GM18520 (cell line): ENCODE data around the gene C17orf50.

Experiments used
- ATAC-seq: cut with Tn5 transposase; IDR thresholded peaks from one replicate; pipeline ENCODE4 v1.9.1; 2021; ENCODE audit not compliant: unreplicated experiment

The C17orf50 gene

GRCh38 chr17:35780950-35781349 is 20.3 kb downstream of the C17orf50 start:
- no peak for ATAC-seq

DNA sequence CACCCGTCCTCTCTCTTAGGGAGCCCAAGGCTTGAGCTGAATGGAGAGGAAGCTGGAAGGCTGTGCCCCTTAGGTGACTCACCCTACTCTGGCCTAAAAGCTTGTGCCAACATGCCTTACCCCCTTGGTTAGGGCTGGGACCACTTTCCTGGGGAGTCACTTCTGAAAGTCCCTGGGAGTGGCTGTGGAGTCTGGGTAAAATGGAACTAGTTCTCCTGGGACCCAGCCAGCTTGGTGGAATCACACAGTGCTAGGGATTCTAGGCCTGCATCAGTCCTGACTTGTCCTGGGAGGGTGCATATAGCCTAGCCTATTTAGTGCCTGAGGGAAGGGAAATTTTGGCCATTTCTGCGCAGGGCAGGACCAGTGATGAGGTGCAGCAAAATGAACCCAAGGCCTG is 24.2 kb downstream of the C17orf50 start:
- ATAC-seq: no peak

GRCh38 chr17:35786941-35787432 is 26.3 kb downstream of the C17orf50 start:
- no peak for ATAC-seq

DNA sequence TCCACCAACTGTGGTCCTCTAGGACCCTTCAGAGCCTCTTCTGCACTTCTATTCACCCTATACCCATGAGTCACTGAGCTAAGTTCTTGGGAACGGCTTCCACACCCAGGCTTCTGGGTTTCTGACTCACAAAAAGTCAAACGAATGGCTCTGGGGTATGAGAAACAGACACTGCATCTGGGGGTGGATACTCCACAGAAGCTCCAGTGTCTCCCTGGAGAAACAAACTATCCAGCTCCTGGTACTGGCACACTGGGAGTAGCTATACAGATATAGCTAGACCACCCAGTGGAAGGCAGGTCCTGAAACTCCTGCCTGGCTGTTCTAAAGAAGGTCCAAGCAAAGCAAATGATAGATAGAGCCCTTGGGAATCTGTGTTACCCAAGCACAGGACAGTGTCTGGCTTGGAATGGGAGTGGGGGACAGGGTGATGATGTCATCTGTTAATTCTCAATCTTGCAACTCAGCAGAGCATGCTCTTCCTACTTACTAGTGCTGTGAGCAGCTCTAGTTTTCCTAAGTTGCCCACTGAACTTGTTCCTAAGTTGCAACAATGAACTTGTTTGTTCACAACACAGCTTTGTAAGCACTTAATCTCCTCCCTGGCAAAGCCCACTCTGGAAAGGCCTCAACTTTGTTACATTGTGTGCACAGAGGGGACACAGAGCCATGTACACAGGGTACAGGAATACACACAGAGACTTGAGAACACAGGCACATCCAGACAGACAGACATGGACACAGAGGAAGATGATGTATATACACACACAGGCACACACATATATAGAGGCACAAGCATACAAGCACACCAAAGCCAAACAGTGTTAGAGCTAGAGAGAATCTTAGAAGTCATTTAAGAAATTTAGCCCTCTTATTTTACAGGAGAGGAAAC is 28.0 kb downstream of the C17orf50 start:
- no peak for ATAC-seq

DNA sequence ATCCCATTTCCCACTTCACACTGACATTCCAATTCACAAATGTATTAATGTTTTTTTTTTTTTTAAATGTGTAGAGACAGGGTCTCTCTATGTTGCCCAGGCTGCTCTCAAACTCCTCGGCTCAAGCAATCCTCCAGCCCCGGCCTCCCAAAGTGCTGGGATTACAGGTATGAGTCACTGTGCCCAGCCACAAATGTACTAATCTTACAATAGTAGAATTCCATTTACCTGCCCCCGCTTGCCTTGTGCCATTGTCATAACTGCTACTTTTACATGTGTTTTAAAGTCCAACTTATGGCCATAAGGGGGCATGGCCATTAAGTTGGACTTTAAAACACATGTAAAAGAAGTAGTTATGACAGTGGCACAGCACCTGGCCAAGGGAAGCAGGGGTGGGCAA is 30.2 kb downstream of the C17orf50 start:
- no peak for ATAC-seq

GRCh38 chr17:35791681-35792350 is 31.1 kb downstream of the C17orf50 start:
- no peak for ATAC-seq

DNA sequence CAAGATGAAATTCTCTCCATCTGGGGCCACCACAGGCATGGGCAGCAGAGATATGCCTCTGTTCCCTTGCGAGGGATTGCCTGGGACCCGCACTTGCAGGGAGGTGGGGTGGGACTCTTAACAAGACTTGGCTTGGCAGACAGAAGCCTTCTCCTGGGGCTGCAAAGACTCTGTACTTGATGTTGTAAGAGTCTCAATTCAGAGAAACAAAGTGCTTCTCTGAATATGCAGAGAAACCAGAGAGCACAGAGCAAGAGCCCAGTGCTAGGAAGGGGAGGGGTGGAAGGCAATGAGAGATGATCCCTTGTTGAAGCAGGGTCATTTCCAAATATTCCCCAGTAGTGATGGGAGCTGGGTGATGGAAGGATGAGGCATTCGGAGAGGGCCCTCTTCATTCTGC is 32.6 kb downstream of the C17orf50 start:
- no peak for ATAC-seq

DNA sequence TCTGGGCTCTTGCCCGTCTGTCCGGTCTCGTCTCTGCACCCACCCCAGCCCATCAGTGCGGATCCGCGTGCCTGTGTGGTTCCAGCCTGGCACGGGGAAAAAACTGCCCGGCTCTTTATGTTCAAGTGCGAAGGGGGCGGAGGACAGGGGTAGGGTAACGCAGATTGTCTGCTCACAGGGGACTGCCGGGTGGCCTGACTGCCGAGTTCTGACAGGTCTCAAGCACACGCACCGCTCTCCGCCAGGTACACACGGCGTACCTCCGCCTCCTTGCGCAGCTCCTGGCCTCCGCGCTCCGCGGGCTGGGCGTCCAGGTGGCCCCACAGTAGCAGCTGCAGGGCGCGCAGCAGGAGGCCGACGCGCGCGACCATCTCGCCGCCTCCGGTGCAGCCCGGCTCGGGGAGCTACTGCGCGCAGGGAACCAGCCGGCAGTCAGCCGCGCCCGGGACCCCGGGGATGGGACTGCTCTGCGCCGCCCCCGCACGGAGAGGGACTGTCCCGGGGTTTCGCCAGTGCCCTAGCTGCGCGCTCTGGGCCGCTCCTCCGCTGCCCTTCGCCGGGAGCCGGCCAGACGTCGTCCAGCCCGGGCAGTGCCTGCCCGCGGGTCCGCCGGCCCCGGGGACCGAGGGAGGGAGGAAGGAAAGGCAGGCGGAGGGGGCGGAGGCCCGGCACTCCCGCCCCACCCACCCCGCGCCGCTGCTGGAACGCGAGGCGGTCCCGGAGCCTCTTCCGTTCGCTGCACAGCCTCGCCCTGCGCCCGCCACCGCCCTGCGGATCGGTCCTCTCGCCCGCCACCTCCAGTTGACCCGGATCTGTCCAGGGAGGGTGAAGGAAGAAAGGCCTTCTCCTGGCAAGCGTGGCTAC is 34.6 kb downstream of the C17orf50 start, which contains the start of gene MMP28:
Gene MMP28 (minus strand): TSS at position 635 of the 864 bp plus-strand sequence. CDS start 264 bp downstream, at position 371.
- no peak for ATAC-seq

DNA sequence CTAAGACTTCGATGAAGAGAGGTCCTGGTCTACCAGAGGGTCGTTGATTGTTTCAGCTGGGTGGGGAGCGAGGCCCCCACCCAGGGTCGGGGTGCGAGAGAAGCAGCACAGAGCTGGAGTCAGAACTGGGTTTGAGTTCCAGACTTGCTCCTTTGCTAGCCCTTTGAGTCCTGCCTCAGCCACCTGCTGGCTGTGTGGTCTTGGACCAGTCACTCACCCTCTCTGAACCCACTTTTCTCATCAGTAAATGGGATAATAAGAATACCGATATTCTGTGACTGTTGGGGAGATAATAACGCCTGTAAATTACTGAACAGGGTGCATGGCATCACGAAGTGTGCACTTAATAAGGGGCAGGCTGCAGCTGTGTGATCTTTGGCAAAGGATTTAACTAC is 35.2 kb downstream of the C17orf50 start:
- ATAC-seq: no peak

GRCh38 chr17:35796942-35797341 is 36.3 kb downstream of the C17orf50 start:
- ATAC-seq: no peak

DNA sequence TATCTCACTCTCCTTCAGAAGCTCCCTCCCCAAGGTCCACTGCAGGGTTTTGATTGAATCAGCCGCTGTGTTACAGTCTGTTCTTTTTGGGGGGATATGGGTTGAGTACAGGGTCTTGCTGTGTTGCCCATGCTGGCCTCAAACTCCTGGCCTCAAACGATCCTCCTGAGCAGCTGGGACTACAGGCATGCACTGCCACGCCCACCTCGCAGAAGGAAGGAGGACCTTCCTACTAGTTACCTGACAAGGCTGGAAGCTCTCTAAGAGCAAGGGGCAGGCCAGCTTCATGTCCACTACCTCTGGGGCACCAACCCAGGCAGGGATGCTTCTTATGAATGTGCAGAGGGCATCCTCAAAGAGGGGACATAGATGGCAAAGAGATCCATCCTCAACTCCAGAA is 36.7 kb downstream of the C17orf50 start:
- ATAC-seq: no peak

GRCh38 chr17:35797918-35798317 is 37.2 kb downstream of the C17orf50 start:
- ATAC-seq: no peak

GRCh38 chr17:35799942-35800341 is 39.3 kb downstream of the C17orf50 start:
- no peak for ATAC-seq

- no peak for ATAC-seq
Measured at GRCh38 chr17:35801583-35802224, 41.0 kb downstream of the C17orf50 start.

- ATAC-seq: no peak
Measured at GRCh38 chr17:35804658-35805192, 44.0 kb downstream of the C17orf50 start.

- ATAC-seq: no peak
Measured at GRCh38 chr17:35807371-35808144, 46.9 kb downstream of the C17orf50 start.

DNA sequence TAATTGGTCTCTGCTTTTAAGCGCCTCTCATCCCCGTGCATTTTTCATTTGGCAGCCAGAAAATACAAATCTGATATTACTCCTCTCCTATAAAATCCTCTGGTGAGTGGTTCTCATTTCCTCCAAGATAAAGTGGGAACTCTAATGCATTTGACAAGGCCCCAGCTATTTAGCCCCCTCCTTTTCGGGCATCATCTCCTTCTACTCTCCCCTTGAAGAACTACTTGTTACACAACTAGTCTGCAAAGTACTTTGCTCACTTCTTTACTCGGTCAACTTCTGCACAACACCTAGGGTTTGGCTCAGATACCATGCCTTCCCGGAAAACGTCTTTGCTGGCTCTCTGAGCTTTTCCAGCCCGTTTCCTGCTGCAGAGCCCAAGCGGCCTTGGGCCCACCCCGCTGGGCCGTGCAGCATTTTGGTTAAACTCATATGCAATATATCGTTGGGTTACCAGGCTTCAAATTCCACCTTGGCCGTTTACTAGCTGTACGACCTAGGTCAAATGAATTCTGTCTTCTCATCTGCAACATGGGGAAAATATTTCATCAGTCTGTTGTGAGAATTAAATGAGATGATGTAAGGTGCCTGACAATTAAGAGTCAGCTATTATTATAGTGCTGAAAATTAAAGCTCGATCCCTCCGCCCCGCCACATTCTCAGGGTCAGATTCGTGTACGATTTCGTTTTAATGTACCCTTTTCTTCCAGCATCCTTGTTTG is 47.7 kb downstream of the C17orf50 start:
- no peak for ATAC-seq

DNA sequence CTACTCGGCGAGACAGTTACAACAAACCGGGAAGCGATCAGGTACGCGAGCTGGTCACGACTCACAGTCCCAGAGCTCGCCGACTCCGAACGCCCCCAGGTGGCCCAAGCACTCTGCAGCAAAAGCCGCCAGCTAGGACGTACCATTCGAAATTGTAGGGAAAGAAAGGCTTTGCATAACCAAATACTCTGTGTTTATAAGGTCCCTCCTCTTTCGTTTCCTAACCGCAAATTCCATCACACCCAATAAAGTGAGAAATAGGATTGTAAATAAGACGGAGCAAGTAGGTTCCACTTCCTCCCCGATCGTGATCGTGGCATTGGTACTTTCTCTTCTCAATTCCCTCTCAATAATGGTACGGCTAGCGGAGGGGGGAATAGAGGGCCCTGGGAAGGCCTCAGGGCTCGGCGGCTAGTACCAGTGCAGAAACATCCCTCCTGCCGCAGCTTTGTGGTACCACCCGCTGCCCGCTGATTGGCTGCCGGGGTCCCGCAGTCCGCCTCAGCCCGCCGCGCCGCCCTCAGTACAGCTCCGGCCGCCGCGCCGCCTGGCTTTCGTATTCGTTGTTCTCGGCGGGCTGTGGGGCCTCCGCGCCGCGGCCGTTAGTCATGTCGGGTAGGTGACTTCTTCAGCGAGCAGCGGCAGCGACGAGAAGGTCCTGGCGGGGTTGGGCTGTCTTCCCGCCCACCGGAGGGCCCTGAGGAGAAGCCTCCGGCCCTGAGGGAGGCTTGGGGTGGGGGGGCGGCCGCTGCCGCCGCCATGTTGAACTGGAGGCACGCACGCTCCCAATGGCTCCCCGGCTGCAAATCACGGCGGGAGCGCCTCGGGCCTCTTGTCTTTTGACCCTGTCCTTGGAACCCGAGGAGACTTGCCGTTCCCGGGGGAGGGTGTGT is 48.5 kb downstream of the C17orf50 start, which contains the start of gene TAF15:
Gene TAF15 (plus strand): TSS at position 523 of the 893 bp plus-strand sequence. CDS start 86 bp downstream, at position 609.
- peak; percentile 85 for ATAC-seq
